K562 (cell line): Measurements from ENCODE around the gene SDS. TPM values are rescaled to one million over a fixed set of nuclear protein-coding genes. Genes with fewer than 3 reads are reported as not detected.

Experiments
- BRD4 ChIP-seq: fragments of 200-600 bp; sonication (generic); IDR thresholded peaks from 2 replicates; pipeline ENCODE4 v1.6.1; 2017; ENCODE audit warnings: inconsistent platforms
- CBX3 ChIP-seq, 2 experiments: IDR thresholded peaks; 1 replicate in 1 of 2; 2 replicates in 1 of 2; pipeline ENCODE4 v1.6.1; 2012; ENCODE audit warnings: inconsistent platforms in 2 of 2, low read length in 2 of 2, borderline replicate concordance in 1 of 2, control low read depth in 1 of 2
- CXXC5 ChIP-seq: fragments of 250-450 bp; sonication (Bioruptor Pico); IDR thresholded peaks from 2 replicates; pipeline ENCODE4 v1.8.0; 2022; ENCODE audit warnings: inconsistent platforms, mild to moderate bottlenecking, moderate library complexity
- EP400 ChIP-seq: fragments of 450-650 bp; IDR thresholded peaks from 2 replicates; pipeline ENCODE4 v1.6.1; 2017; ENCODE audit warnings: antibody characterized with exemption, mild to moderate bottlenecking, moderate library complexity
- HLTF ChIP-seq: fragments of 450-650 bp; IDR thresholded peaks from 2 replicates; pipeline ENCODE4 v1.6.1; 2016
- HMG20A ChIP-seq: fragments of 450-650 bp; formaldehyde crosslinking; conservative IDR thresholded peaks from 2 replicates; pipeline ENCODE4 v1.4.0; 2020; ENCODE audit warnings: mild to moderate bottlenecking, mixed read lengths
- KDM1A ChIP-seq, 2 experiments: fragments of 450-650 bp; IDR thresholded peaks; 2 replicates each; pipeline ENCODE4 v1.6.1; 2016; ENCODE audit warnings: mild to moderate bottlenecking in 2 of 2
- KLF6 ChIP-seq: fragments of 250-450 bp; sonication (Bioruptor Pico); IDR thresholded peaks from 2 replicates; pipeline ENCODE4 v1.4.0; 2020; ENCODE audit warnings: mild to moderate bottlenecking, moderate library complexity, borderline replicate concordance
- LARP7 ChIP-seq: fragments of 450-650 bp; IDR thresholded peaks from 2 replicates; pipeline ENCODE4 v1.6.1; 2016
- MAX ChIP-seq: sonication (generic); formaldehyde crosslinking; IDR thresholded peaks from 2 replicates; pipeline ENCODE4 v1.9.0; 2022; ENCODE audit warnings: mild to moderate bottlenecking, missing genetic modification reagents
- NRF1 ChIP-seq, 2 experiments: fragments of 450-650 bp; IDR thresholded peaks in 1 of 2; conservative IDR thresholded peaks in 1 of 2; 2 replicates each; pipeline ENCODE4 v1.6.1; 2014; ENCODE audit warnings: mild to moderate bottlenecking in 2 of 2
- POLR2AphosphoS2 ChIP-seq: IDR thresholded peaks from 2 replicates; pipeline ENCODE4 v1.6.1; 2012; ENCODE audit warnings: low read length, improper control_type of control experiment
- PRDM10 ChIP-seq: fragments of 450-650 bp; IDR thresholded peaks from 2 replicates; pipeline ENCODE4 v1.6.1; 2018; ENCODE audit not compliant: partially characterized antibody
- RBFOX2 ChIP-seq: fragments of 200-400 bp; formaldehyde crosslinking; IDR thresholded peaks from 2 replicates; pipeline ENCODE4 v1.6.1; 2017; ENCODE audit warnings: low read depth, mild to moderate bottlenecking, low read length, moderate library complexity
- RBM22 ChIP-seq: fragments of 200-400 bp; formaldehyde crosslinking; IDR thresholded peaks from 2 replicates; pipeline ENCODE4 v1.6.1; 2018; ENCODE audit warnings: low read length, low read depth; ENCODE audit not compliant: poor library complexity, severe bottlenecking
- RCOR1 ChIP-seq, 2 experiments: IDR thresholded peaks; 2 replicates each; pipeline ENCODE4 v1.6.1; 2012; ENCODE audit warnings: low read depth in 2 of 2, low read length in 2 of 2, borderline replicate concordance in 1 of 2, improper control_type of control experiment in 1 of 2
- RFX1 ChIP-seq: fragments of 450-650 bp; IDR thresholded peaks from 2 replicates; pipeline ENCODE4 v1.6.1; 2016; ENCODE audit warnings: mild to moderate bottlenecking, moderate library complexity
- SIX5 ChIP-seq, 2 experiments: IDR thresholded peaks; 2 replicates each; pipeline ENCODE4 v1.6.1; 2011; ENCODE audit warnings: low read length in 2 of 2, borderline replicate concordance in 1 of 2, low read depth in 1 of 2, mild to moderate bottlenecking in 1 of 2, moderate library complexity in 1 of 2; ENCODE audit not compliant: insufficient read depth in 1 of 2
- SMARCE1 ChIP-seq: fragments of 450-650 bp; IDR thresholded peaks from 2 replicates; pipeline ENCODE4 v1.7.1; 2016; ENCODE audit warnings: mild to moderate bottlenecking
- TFAP4 ChIP-seq: sonication (generic); formaldehyde crosslinking; IDR thresholded peaks from 2 replicates; pipeline ENCODE4 v1.8.0; 2022; ENCODE audit warnings: missing genetic modification reagents, mild to moderate bottlenecking, moderate library complexity, borderline replicate concordance
- ZBTB17 ChIP-seq: fragments of 450-650 bp; formaldehyde crosslinking; IDR thresholded peaks from 2 replicates; pipeline ENCODE4 v1.4.0; 2020; ENCODE audit warnings: mild to moderate bottlenecking
- ZBTB26 ChIP-seq: fragments of 450-650 bp; formaldehyde crosslinking; IDR thresholded peaks from 2 replicates; pipeline ENCODE4 v1.4.0; 2022; ENCODE audit warnings: missing genetic modification characterization
- ZNF384 ChIP-seq: IDR thresholded peaks from 2 replicates; pipeline ENCODE4 v1.6.1; 2012; ENCODE audit warnings: low read depth, low read length, improper control_type of control experiment
- ZNF561 ChIP-seq: fragments of 450-650 bp; formaldehyde crosslinking; conservative IDR thresholded peaks from 2 replicates; pipeline ENCODE4 v1.4.0; 2020; ENCODE audit warnings: mild to moderate bottlenecking, moderate library complexity
- ZNF717 ChIP-seq: fragments of 250-450 bp; sonication (Bioruptor Pico); IDR thresholded peaks from 2 replicates; pipeline ENCODE4 v1.5.0; 2021
- polyA plus RNA-seq, 8 experiments: library from polyadenylated mRNA; depleted of rRNA in 4 of 8; stranded (reverse) in 5 of 8; unstranded in 3 of 8; fragments of >200 nt; fragmentation: Nextera tagmentation in 2 of 8; fragmentation: Illumina TruSeq in 1 of 8; extraction: Ambion mirVana in 2 of 8; extraction: Trizol in 1 of 8; gene quantifications; 2 replicates each; pipeline versions ENCODE4 v1.2.1 to v1.2.3, GENCODE V29; 2011 to 2014; ENCODE audit warnings: inconsistent platforms in 1 of 8, missing spikeins in 1 of 8
- total RNA-seq, 7 experiments: library from RNA; depleted of rRNA in 6 of 7; stranded (reverse); fragments of >200 nt in 6 of 7; fragmentation: Illumina TruSeq in 2 of 7; extraction: Trizol in 2 of 7; gene quantifications; 2 replicates each; pipeline versions ENCODE4 v1.2.1 to v1.2.3, GENCODE V29; 2011 to 2021; ENCODE audit warnings: low replicate concordance in 1 of 7

The SDS gene
- total and polyA plus RNA-seq, 9 of the 15 experiments (the other 6 are each of a cell fraction or from before 2014, with no cell fraction given) = 0.07 to 1.1 (median 0.12) TPM; not detected in 1

GRCh38 chr12:113392988-113393579 is 10.6 kb downstream of the SDS start (continued):
- TF ChIP-seq ZBTB26 = no peak
- TF ChIP-seq MAX = peak; percentile 43; the same call in 1 of the 2 replicates
- TF ChIP-seq EP400 = no peak
- TF ChIP-seq SIX5 (IDR thresholded peaks at IDR 0.05; ENCODE audit: borderline replicate concordance in 1 of 2, insufficient read depth in 1 of 2, low read depth in 1 of 2, low read length in 2 of 2) = no peak
- no peak for TF ChIP-seq HLTF
- TF ChIP-seq RFX1 = no peak
- peak; percentile 69 to 89; a peak in 3 of 4 replicates for TF ChIP-seq KDM1A (IDR thresholded peaks at IDR 0.05)
- TF ChIP-seq TFAP4 (CRISPR knock-in tag) = 0 out of 2 replicates have a peak, but pooled peaks have one; percentile 23
- no peak for TF ChIP-seq ZNF561 (CRISPR knock-in tag)
- peak; percentile 56 to 100; a peak in 3 of 4 replicates for TF ChIP-seq RCOR1 (IDR thresholded peaks at IDR 0.05; ENCODE audit: borderline replicate concordance in 1 of 2, low read depth in 2 of 2, low read length in 2 of 2)
- no peak for TF ChIP-seq LARP7
- no peak for TF ChIP-seq PRDM10
- no peak for TF ChIP-seq RBFOX2
- TF ChIP-seq BRD4 = no peak
- no peak for TF ChIP-seq CXXC5 (CRISPR knock-in tag)
- TF ChIP-seq KLF6 (CRISPR knock-in tag) = no peak
- TF ChIP-seq POLR2AphosphoS2 = peak; percentile 81; the same call in 1 of the 2 replicates
- no peak for TF ChIP-seq HMG20A (CRISPR knock-in tag)
- TF ChIP-seq CBX3 (IDR thresholded peaks at IDR 0.05; ENCODE audit: borderline replicate concordance in 1 of 2, low read length in 2 of 2) = 0 out of 3 replicates have a peak, but pooled peaks of 1 of the 2 experiments have one; percentile 49
- no peak for TF ChIP-seq ZNF384
- no peak for TF ChIP-seq ZBTB17 (CRISPR knock-in tag)
- TF ChIP-seq NRF1 (conservative IDR thresholded peaks at IDR 0.05 in 1 of 2, IDR thresholded peaks at IDR 0.05 in 1 of 2) = peak; percentile 67 to 73
- no peak for TF ChIP-seq ZNF717
- TF ChIP-seq RBM22 = no peak
- TF ChIP-seq SMARCE1 = no peak
